AG04450 (cell line): Measurements from ENCODE around the gene FNDC3B. TPM values are rescaled to one million over a fixed set of nuclear protein-coding genes. Genes with fewer than 3 reads are reported as not detected.

Experiments
- CTCF ChIA-PET: fragments of 300-600, 350-600 bp; formaldehyde crosslinking; extraction: SDS; loops from one replicate; lab custom pipeline; 2022; ENCODE audit warnings: antibody characterized with exemption, inconsistent platforms; lab: Charles Lee
- POLR2A ChIA-PET: fragments of 350-600 bp; formaldehyde crosslinking; extraction: SDS; loops from one replicate; lab custom pipeline; 2021; ENCODE audit warnings: antibody characterized with exemption, inconsistent platforms; lab: Yijun Ruan, JAX
- DNase-seq: peaks from one replicate; pipeline ENCODE4 v3.0.0-alpha.2; 2011; ENCODE audit warnings: low read depth, low spot score
- H3K27ac ChIP-seq: one replicate; pipeline ENCODE4 v1.5.1; 2012; ENCODE audit warnings: low read depth, low read length, control low read depth
- H3K27me3 ChIP-seq: one replicate; pipeline ENCODE4 v1.6.0; 2012; ENCODE audit warnings: low read length; ENCODE audit not compliant: control insufficient read depth, insufficient read depth
- H3K4me3 ChIP-seq: 2 replicates; pipeline ENCODE4 v1.5.1; 2011; ENCODE audit warnings: mild to moderate bottlenecking, low read depth, low read length, control low read depth
- H3K9me3 ChIP-seq: 2 replicates; pipeline ENCODE4 v1.5.1; 2012; ENCODE audit warnings: low read length; ENCODE audit not compliant: control insufficient read depth, insufficient read depth
- CTCF ChIP-seq: IDR thresholded peaks from 2 replicates; pipeline ENCODE4 v1.5.1; 2011; ENCODE audit warnings: low read depth, low read length, control low read depth, inconsistent platforms
- polyA plus RNA-seq: library from polyadenylated mRNA; depleted of rRNA; stranded (reverse); fragments of >200 nt; gene quantifications from 2 replicates; pipeline ENCODE4 v1.2.3, GENCODE V29; 2011

The FNDC3B gene
- polyA plus RNA-seq, 1 experiment = 39.5 TPM

DNA sequence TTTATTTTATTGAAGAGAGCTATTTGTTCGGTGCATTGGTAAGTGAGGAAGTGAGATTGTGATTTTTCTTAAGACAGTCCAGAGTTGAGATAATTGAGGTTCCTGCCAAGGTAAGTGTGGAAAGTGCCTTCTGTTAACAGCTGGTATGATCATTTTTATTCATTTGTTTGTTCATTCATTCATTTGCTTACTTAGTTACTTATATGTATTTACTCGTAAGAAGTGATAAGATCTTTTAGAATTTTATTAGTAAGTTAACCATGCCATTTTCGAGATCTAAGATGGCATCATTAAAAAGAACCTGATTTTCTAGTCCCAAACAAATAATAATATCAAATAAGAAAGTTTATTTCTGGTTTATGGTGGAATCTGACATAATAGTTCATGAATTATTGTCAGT is 258.9 kb downstream of the FNDC3B start:
- ChIA-PET CTCF (interaction anchor here (0.7 to 1.6 kb wide), 4 partner anchors 10 to 324 kb away, joined by 3 to 6 read pairs (median 4); no protein-coding TSS in a partner anchor), POLR2A (no interaction called here)
- Histone ChIP-seq H3K27ac (no peak overlapping the region), H3K27me3 (no peaks in the 10 kb centered on the region), H3K4me3 (no peak overlapping the region), H3K9me3 (no peaks in the 10 kb centered on the region)
- TF ChIP-seq CTCF = no peak
- no peak for DNase-seq

DNA sequence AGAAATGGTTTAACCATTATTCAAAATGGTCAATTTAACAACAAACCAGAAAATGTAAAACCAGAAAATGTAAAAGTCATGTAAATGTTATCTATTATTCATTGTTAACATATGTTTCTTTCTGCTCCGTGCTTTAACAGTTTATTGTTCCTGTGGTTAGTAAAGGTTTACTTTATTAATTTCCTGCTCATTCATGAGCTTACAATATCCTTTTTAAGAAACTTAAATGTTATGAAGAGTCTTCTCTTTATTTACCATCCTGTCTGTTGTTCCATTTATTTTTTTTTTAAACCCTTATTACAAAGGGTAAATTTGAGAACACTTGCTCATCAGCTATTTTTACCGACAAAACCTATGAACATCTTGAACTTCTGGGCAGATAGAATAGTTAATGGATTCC is 260.8 kb downstream of the FNDC3B start:
- Histone ChIP-seq H3K4me3 (no peak overlapping the region), H3K9me3 (no peaks in the 10 kb centered on the region), H3K27ac (no peak overlapping the region), H3K27me3 (no peaks in the 10 kb centered on the region)
- CTCF ChIA-PET = interaction anchor here (1.6 kb wide), 1 partner anchor 32 kb away, joined by 7 read pairs; no protein-coding TSS in a partner anchor
- no peak for TF ChIP-seq CTCF
- DNase-seq = no peak
- POLR2A ChIA-PET = no interaction called here

- DNase-seq = no peak
- H3K4me3 ChIP-seq = no peak overlapping the region
- ChIA-PET CTCF (interaction anchor here (1.6 kb wide), 1 partner anchor 32 kb away, joined by 7 read pairs; no protein-coding TSS in a partner anchor), POLR2A (no interaction called here)
- H3K9me3 ChIP-seq = no peaks in the 10 kb centered on the region
- no peaks in the 10 kb centered on the region for H3K27me3 ChIP-seq
- TF ChIP-seq CTCF = no peak
- no peak overlapping the region for H3K27ac ChIP-seq
Observed at GRCh38 chr3:172300862-172301261, 261.5 kb downstream of the FNDC3B start.

DNA sequence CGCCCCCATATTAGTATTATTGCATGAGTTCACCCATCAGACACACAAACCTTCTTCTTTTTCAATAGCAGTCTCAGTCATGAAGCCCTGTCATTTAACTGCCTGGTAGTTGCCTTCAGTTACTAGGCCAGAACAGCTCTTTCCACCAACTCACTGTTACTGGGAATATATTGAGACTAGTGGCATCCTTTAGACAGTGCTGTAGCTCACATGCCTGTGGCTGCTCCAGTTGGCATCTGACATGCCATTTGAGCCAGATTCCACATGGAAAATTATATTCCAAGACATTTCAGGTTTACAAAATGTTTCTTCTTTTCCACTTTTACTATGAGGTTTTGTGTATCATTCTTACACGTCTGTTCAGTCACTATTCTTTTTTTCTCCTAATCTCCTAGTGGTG is 262.8 kb downstream of the FNDC3B start:
- Histone ChIP-seq H3K27ac (no peak overlapping the region), H3K27me3 (no peaks in the 10 kb centered on the region), H3K4me3 (no peak overlapping the region), H3K9me3 (no peaks in the 10 kb centered on the region)
- ChIA-PET CTCF (interaction anchor here (0.8 kb wide), 1 partner anchor 30 kb away, joined by 3 read pairs; no protein-coding TSS in a partner anchor), POLR2A (interaction anchor here (0.6 kb wide), 1 partner anchor 10 kb away, joined by 5 read pairs; no protein-coding TSS in a partner anchor)
- no peak for TF ChIP-seq CTCF
- no peak for DNase-seq

DNA sequence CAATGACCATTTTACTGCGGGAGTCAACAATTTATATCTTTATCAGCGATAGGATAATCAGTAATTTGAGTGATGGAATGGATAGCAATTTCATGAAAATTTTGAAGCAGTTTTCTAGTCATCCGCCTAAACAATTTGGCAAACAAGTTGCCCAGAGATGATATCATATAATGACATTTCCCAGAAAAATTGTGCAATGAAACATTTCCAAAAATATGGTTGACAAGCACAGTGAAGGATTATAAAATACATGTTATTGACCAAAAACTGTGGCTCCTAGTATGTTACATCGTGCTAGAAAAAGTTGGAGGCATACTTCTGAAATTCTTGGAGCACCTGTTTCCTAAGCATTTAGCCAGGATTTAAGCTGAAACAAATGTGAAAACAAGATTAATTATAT is 263.8 kb downstream of the FNDC3B start:
- Histone ChIP-seq H3K4me3 (no peak overlapping the region), H3K27me3 (no peaks in the 10 kb centered on the region), H3K9me3 (no peaks in the 10 kb centered on the region), H3K27ac (no peak overlapping the region)
- POLR2A ChIA-PET = no interaction called here
- no peak for TF ChIP-seq CTCF
- CTCF ChIA-PET = no interaction called here
- no peak for DNase-seq
